Neuronal stem cell (in vitro differentiated cells): ENCODE measurements around the gene TECPR2.
A peak's percentile ranks its signal among the peaks of the same experiment; 100 is the strongest.

ENCODE experiments used
- DNase-seq: peaks from one replicate; pipeline ENCODE4 v3.0.0-alpha.2; 2013; ENCODE audit warnings: low spot score
- H2AFZ ChIP-seq: one replicate; pipeline ENCODE4 v1.6.1; 2013; ENCODE audit warnings: mild to moderate bottlenecking, low read length, inconsistent platforms
- H2AK5ac ChIP-seq: 2 replicates; pipeline ENCODE4 v1.6.1; 2013; ENCODE audit warnings: low read depth, mild to moderate bottlenecking, inconsistent platforms, low read length, moderate library complexity, mixed read lengths
- H2BK120ac ChIP-seq: 2 replicates; pipeline ENCODE4 v1.6.1; 2013; ENCODE audit warnings: low read depth, mild to moderate bottlenecking, inconsistent platforms, low read length, moderate library complexity, mixed read lengths
- H2BK12ac ChIP-seq: one replicate; pipeline ENCODE4 v1.6.1; 2013; ENCODE audit warnings: low read length, inconsistent platforms
- H2BK15ac ChIP-seq: 2 replicates; pipeline ENCODE4 v1.6.1; 2013; ENCODE audit warnings: mild to moderate bottlenecking, low read length, inconsistent platforms, mixed read lengths
- H2BK5ac ChIP-seq: one replicate; pipeline ENCODE4 v1.6.1; 2013; ENCODE audit warnings: inconsistent platforms, mild to moderate bottlenecking, low read length, moderate library complexity
- H3K14ac ChIP-seq: one replicate; pipeline ENCODE4 v1.6.1; 2013; ENCODE audit warnings: low read length, inconsistent platforms
- H3K18ac ChIP-seq: 2 replicates; pipeline ENCODE4 v1.6.1; 2013; ENCODE audit warnings: low read length, inconsistent platforms
- H3K23ac ChIP-seq: 2 replicates; pipeline ENCODE4 v1.6.1; 2013; ENCODE audit warnings: low read depth, mild to moderate bottlenecking, mixed read lengths, low read length, inconsistent platforms; ENCODE audit not compliant: poor library complexity
- H3K27ac ChIP-seq: replicated peaks from 3 replicates; pipeline ENCODE4 v1.5.1; 2013; ENCODE audit warnings: low read length, inconsistent platforms
- H3K27me3 ChIP-seq, 3 experiments: 2 replicates each; pipeline ENCODE4 v1.6.1; 2013; ENCODE audit warnings: low read length in 3 of 3, mild to moderate bottlenecking in 2 of 3, inconsistent platforms in 1 of 3, low read depth in 1 of 3, mixed read lengths in 1 of 3, moderate library complexity in 1 of 3; ENCODE audit not compliant: control insufficient read depth in 3 of 3, insufficient read depth in 3 of 3
- H3K36me3 ChIP-seq, 2 donors: replicated peaks in 1 of 2; 2 replicates each; pipeline ENCODE4 v1.6.1; 2013; ENCODE audit warnings: low read length in 2 of 2; ENCODE audit not compliant: control insufficient read depth in 2 of 2, insufficient read depth in 2 of 2
- H3K4ac ChIP-seq: 2 replicates; pipeline ENCODE4 v1.6.1; 2013; ENCODE audit warnings: inconsistent platforms, mild to moderate bottlenecking, low read length, moderate library complexity
- H3K4me1 ChIP-seq, 2 donors: 1 replicate in 1 of 2; 2 replicates in 1 of 2; pipeline ENCODE4 v1.6.1; 2013; ENCODE audit warnings: low read length in 2 of 2, low read depth in 1 of 2; ENCODE audit not compliant: control insufficient read depth in 2 of 2, insufficient read depth in 1 of 2
- H3K4me2 ChIP-seq: one replicate; pipeline ENCODE4 v1.6.1; 2013; ENCODE audit warnings: mild to moderate bottlenecking, low read length, inconsistent platforms; ENCODE audit not compliant: insufficient read depth, poor library complexity, severe bottlenecking
- H3K4me3 ChIP-seq, 2 donors: 2 replicates each; pipeline ENCODE4 v1.5.1; 2013; ENCODE audit warnings: low read length in 2 of 2, mild to moderate bottlenecking in 2 of 2, inconsistent platforms in 1 of 2, moderate library complexity in 1 of 2
- H3K79me1 ChIP-seq: one replicate; pipeline ENCODE4 v1.6.1; 2013; ENCODE audit warnings: low read depth, mild to moderate bottlenecking, inconsistent platforms, low read length, moderate library complexity
- H3K9ac ChIP-seq: one replicate; pipeline ENCODE4 v1.6.1; 2013; ENCODE audit warnings: mild to moderate bottlenecking, low read depth, low read length, inconsistent platforms; ENCODE audit not compliant: poor library complexity
- H3K9me3 ChIP-seq, 2 donors: replicated peaks in 1 of 2; 2 replicates each; pipeline versions ENCODE3 to v1.6.1; 2013; ENCODE audit warnings: low read length in 2 of 2, mild to moderate bottlenecking in 2 of 2, inconsistent platforms in 1 of 2, low read depth in 1 of 2, mixed read lengths in 1 of 2, moderate library complexity in 1 of 2; ENCODE audit not compliant: control insufficient read depth in 2 of 2, insufficient read depth in 1 of 2
- H4K8ac ChIP-seq: one replicate; pipeline ENCODE4 v1.6.1; 2013; ENCODE audit warnings: low read depth, mild to moderate bottlenecking, inconsistent platforms, low read length, moderate library complexity
- H4K91ac ChIP-seq: one replicate; pipeline ENCODE4 v1.6.1; 2013; ENCODE audit warnings: low read length, low read depth, mild to moderate bottlenecking, inconsistent platforms; ENCODE audit not compliant: poor library complexity
- WGBS, 2 donors: extraction: QIAGEN DNeasy Blood & Tissue Kit; methylation state at CpG; one replicate each; pipeline ENCODE4 v1.1.7; 2013; ENCODE audit warnings: missing lambda C conversion rate in 2 of 2, mixed read lengths in 1 of 2; ENCODE audit not compliant: insufficient read length in 2 of 2, insufficient replicate concordance in 1 of 2; ENCODE audit errors: extremely low coverage in 2 of 2; 5-methylcytosine and 5-hydroxymethylcytosine counted together

Gene TECPR2

GRCh38 chr14:102525929-102526497 lies 163.3 kb downstream of the TECPR2 start:
- Histone ChIP-seq H3K23ac (no peak overlapping the region), H2AFZ (peak overlapping the region; percentile 83), H4K8ac (no peak overlapping the region), H3K4me1 (peaks cover 0 to 1% of the 10 kb centered on the region in 2 donors), H3K9ac (no peak overlapping the region), H3K9me3 (no peaks in the 10 kb centered on the region), H2AK5ac (no peak overlapping the region), H3K27ac (no peak overlapping the region), H3K14ac (no peak overlapping the region), H4K91ac (no peak overlapping the region), H3K79me1 (no peaks in the 10 kb centered on the region), H3K27me3 (peaks cover 0 to 4% (median 0%) of the 10 kb centered on the region in 3 experiments), H2BK15ac (no peak overlapping the region), H3K36me3 (no peaks in the 10 kb centered on the region), H3K18ac (peak overlapping the region; percentile 20), H2BK12ac (peak overlapping the region; percentile 2), H3K4me2 (no peak overlapping the region), H3K4ac (no peak overlapping the region), H3K4me3 (no peak overlapping the region), H2BK120ac (no peak overlapping the region), H2BK5ac (no peak overlapping the region)
- WGBS, 2 donors: no CpG with 5 or more reads among the region's 12 CpGs
- DNase-seq: no peak

GRCh38 chr14:102528431-102529170 lies 165.9 kb downstream of the TECPR2 start:
- H4K8ac ChIP-seq: no peak overlapping the region
- no peaks in the 10 kb centered on the region for H3K79me1 ChIP-seq
- H3K9me3 ChIP-seq: no peaks in the 10 kb centered on the region
- no peak overlapping the region for H2BK12ac ChIP-seq
- H3K4me1 ChIP-seq: peaks cover 0 to 1% of the 10 kb centered on the region in 2 donors
- no CpG with 5 or more reads among the region's 11 CpGs for WGBS, 2 donors
- no peak overlapping the region for H3K4me2 ChIP-seq
- no peak overlapping the region for H3K14ac ChIP-seq
- no peak for DNase-seq
- H3K4ac ChIP-seq: no peak overlapping the region
- H3K27ac ChIP-seq: no peak overlapping the region
- H2BK120ac ChIP-seq: no peak overlapping the region
- no peak overlapping the region for H2BK15ac ChIP-seq
- H2AK5ac ChIP-seq: no peak overlapping the region
- no peak overlapping the region for H3K9ac ChIP-seq
- peaks cover 0 to 4% (median 0%) of the 10 kb centered on the region in 3 experiments for H3K27me3 ChIP-seq
- no peak overlapping the region for H3K23ac ChIP-seq
- no peak overlapping the region for H3K4me3 ChIP-seq
- no peaks in the 10 kb centered on the region for H3K36me3 ChIP-seq
- no peak overlapping the region for H3K18ac ChIP-seq
- no peak overlapping the region for H2BK5ac ChIP-seq
- H2AFZ ChIP-seq: no peak overlapping the region
- H4K91ac ChIP-seq: no peak overlapping the region

- no peaks in the 10 kb centered on the region for H3K27me3 ChIP-seq
- no peak for DNase-seq
Measured at GRCh38 chr14:102530828-102531478, 168.2 kb downstream of the TECPR2 start.

GRCh38 chr14:102532204-102532658 lies 169.5 kb downstream of the TECPR2 start:
- H3K23ac ChIP-seq: no peak overlapping the region
- H3K18ac ChIP-seq: no peak overlapping the region
- H2AFZ ChIP-seq: no peak overlapping the region
- H3K9ac ChIP-seq: no peak overlapping the region
- H2BK12ac ChIP-seq: no peak overlapping the region
- H3K4me1 ChIP-seq: no peaks in the 10 kb centered on the region
- H2BK120ac ChIP-seq: no peak overlapping the region
- H3K4me2 ChIP-seq: no peak overlapping the region
- H4K8ac ChIP-seq: no peak overlapping the region
- no CpG with 5 or more reads among the region's 3 CpGs for WGBS, 2 donors
- H3K9me3 ChIP-seq: peaks cover 0 to 2% of the 10 kb centered on the region in 2 donors
- no peak overlapping the region for H2BK5ac ChIP-seq
- DNase-seq: no peak
- no peak overlapping the region for H3K4me3 ChIP-seq
- H3K4ac ChIP-seq: no peak overlapping the region
- H3K27me3 ChIP-seq: no peaks in the 10 kb centered on the region
- H4K91ac ChIP-seq: no peak overlapping the region
- H3K27ac ChIP-seq: no peak overlapping the region
- no peak overlapping the region for H2BK15ac ChIP-seq
- no peak overlapping the region for H3K14ac ChIP-seq
- H3K36me3 ChIP-seq: no peaks in the 10 kb centered on the region
- no peak overlapping the region for H2AK5ac ChIP-seq
- no peaks in the 10 kb centered on the region for H3K79me1 ChIP-seq

More at GRCh38 chr14:102530828-102531478, 168.2 kb downstream of the TECPR2 start:
- H2BK15ac ChIP-seq: no peak overlapping the region
- H3K18ac ChIP-seq: no peak overlapping the region
- no peak overlapping the region for H3K9ac ChIP-seq
- H3K36me3 ChIP-seq: no peaks in the 10 kb centered on the region
- no peak overlapping the region for H3K4ac ChIP-seq
- no peak overlapping the region for H2BK5ac ChIP-seq
- H4K91ac ChIP-seq: no peak overlapping the region
- no peak overlapping the region for H3K4me3 ChIP-seq
- no peak overlapping the region for H4K8ac ChIP-seq
- no peaks in the 10 kb centered on the region for H3K79me1 ChIP-seq
- no peak overlapping the region for H2BK120ac ChIP-seq
- H3K14ac ChIP-seq: no peak overlapping the region
- H2AK5ac ChIP-seq: no peak overlapping the region
- no peak overlapping the region for H3K23ac ChIP-seq
- H3K4me1 ChIP-seq: no peaks in the 10 kb centered on the region
- H3K4me2 ChIP-seq: no peak overlapping the region
- WGBS, 2 donors: no CpG with 5 or more reads among the region's 13 CpGs
- H3K9me3 ChIP-seq: no peaks in the 10 kb centered on the region
- H3K27ac ChIP-seq: no peak overlapping the region
- no peak overlapping the region for H2AFZ ChIP-seq
- H2BK12ac ChIP-seq: no peak overlapping the region
